ENCODE data around the gene CPNE9.

CPNE9 gene

GRCh38 chr3:9718118-9718517, 14.5 kb downstream of the CPNE9 start:
- POLR2A ChIA-PET = interaction anchor here (1.2 kb wide), 1 partner anchor 74 kb away, joined by 3 read pairs; the partner anchor contains the start of genes ARPC4 and TADA3
- CTCF ChIA-PET = interaction anchor here (0.5 to 1.7 kb wide), 2 partner anchors 9 to 71 kb away, joined by 4 to 7 read pairs; no protein-coding TSS in a partner anchor
- DNase-seq (ENCODE audit: extremely low spot score) = no peak
- no peak for TF ChIP-seq SUZ12 (IDR thresholded peaks at IDR 0.05)
- TF ChIP-seq L3MBTL2 (conservative IDR thresholded peaks at IDR 0.05) = no peak
- no peak for TF ChIP-seq CTBP1 (IDR thresholded peaks at IDR 0.05; ENCODE audit: borderline replicate concordance)
- no peak for TF ChIP-seq FOXA1 (IDR thresholded peaks at IDR 0.05)
- TF ChIP-seq PKNOX1 (IDR thresholded peaks at IDR 0.05) = no peak
- TF ChIP-seq TARDBP (IDR thresholded peaks at IDR 0.05) = no peak
- no peak for TF ChIP-seq ARNT (IDR thresholded peaks at IDR 0.05)
- no peak for TF ChIP-seq SP1 (IDR thresholded peaks at IDR 0.05)
- TF ChIP-seq BHLHE40 (IDR thresholded peaks at IDR 0.05; ENCODE audit: borderline replicate concordance) = no peak
- no peak for TF ChIP-seq ZNF384 (IDR thresholded peaks at IDR 0.05)
- no peak for TF ChIP-seq LEF1 (IDR thresholded peaks at IDR 0.05; ENCODE audit: borderline replicate concordance)
- TF ChIP-seq NFRKB (IDR thresholded peaks at IDR 0.05) = no peak
- TF ChIP-seq FOXM1 (IDR thresholded peaks at IDR 0.05; ENCODE audit: borderline replicate concordance) = no peak
- no peak for TF ChIP-seq FOXK2 (IDR thresholded peaks at IDR 0.05)
- no peak for TF ChIP-seq HDGF (IDR thresholded peaks at IDR 0.05; ENCODE audit: borderline replicate concordance)
- no peak for TF ChIP-seq ELF4 (IDR thresholded peaks at IDR 0.05)

- no peak for DNase-seq (ENCODE audit: extremely low spot score)
- CTCF ChIA-PET = no interaction called here
- POLR2A ChIA-PET = interaction anchor here (1.5 to 1.9 kb wide), 2 partner anchors 10 to 28 kb away, joined by 3 to 7 read pairs; partner anchors contain the start of genes BRPF1 and OGG1
- no peak for TF ChIP-seq ARNT (IDR thresholded peaks at IDR 0.05)
- TF ChIP-seq PKNOX1 (IDR thresholded peaks at IDR 0.05) = peak; percentile 18; the same call in 1 of the 2 replicates
Observed at GRCh38 chr3:9721015-9721699, 17.5 kb downstream of the CPNE9 start.

- no peak for TF ChIP-seq SUZ12 (IDR thresholded peaks at IDR 0.05)
- TF ChIP-seq L3MBTL2 (conservative IDR thresholded peaks at IDR 0.05) = no peak
- no peak for DNase-seq (ENCODE audit: extremely low spot score)
- ChIA-PET CTCF (no interaction called here), POLR2A (interaction anchor here (1.5 to 1.9 kb wide), 2 partner anchors 10 to 28 kb away, joined by 3 to 7 read pairs; partner anchors contain the start of genes BRPF1 and OGG1)
Observed at GRCh38 chr3:9721700-9722060, 18.0 kb downstream of the CPNE9 start.

- ChIA-PET POLR2A (no interaction called here), CTCF (no interaction called here)
- TF ChIP-seq FOXM1 (IDR thresholded peaks at IDR 0.05; ENCODE audit: borderline replicate concordance) (no peak), FOXK2 (IDR thresholded peaks at IDR 0.05) (no peak), ARNT (IDR thresholded peaks at IDR 0.05) (no peak)
- no peak for DNase-seq (ENCODE audit: extremely low spot score)
Observed at GRCh38 chr3:9725775-9726515, 22.3 kb downstream of the CPNE9 start.

- ChIA-PET CTCF (interaction anchor here (0.6 to 2.0 kb wide), 11 partner anchors 9 to 1221 kb away, joined by 3 to 7 read pairs (median 3); partner anchors contain the start of gene OGG1), POLR2A (interaction anchor here (0.5 to 1.8 kb wide), 3 partner anchors 22 to 66 kb away, joined by 3 to 5 read pairs (median 5); partner anchors contain the start of genes ARPC4, OGG1 and TADA3)
- TF ChIP-seq LEF1 (IDR thresholded peaks at IDR 0.05; ENCODE audit: borderline replicate concordance) (no peak), CTBP1 (IDR thresholded peaks at IDR 0.05; ENCODE audit: borderline replicate concordance) (no peak), PKNOX1 (IDR thresholded peaks at IDR 0.05) (0 out of 2 replicates have a peak, but pooled peaks have one; percentile 17)
- DNase-seq (ENCODE audit: extremely low spot score) = peak; percentile 63
Observed at GRCh38 chr3:9727041-9727595, 23.5 kb downstream of the CPNE9 start.

GRCh38 chr3:9727743-9728142, 24.1 kb downstream of the CPNE9 start:
- CTCF ChIA-PET = interaction anchor here (0.7 to 2.0 kb wide), 5 partner anchors 10 to 1222 kb away, joined by 3 to 7 read pairs (median 3); no protein-coding TSS in a partner anchor
- POLR2A ChIA-PET = interaction anchor here (1.6 to 1.8 kb wide), 2 partner anchors 22 to 65 kb away, joined by 5 read pairs; partner anchors contain the start of genes ARPC4, OGG1 and TADA3
- no peak for DNase-seq (ENCODE audit: extremely low spot score)
- TF ChIP-seq L3MBTL2 (conservative IDR thresholded peaks at IDR 0.05) (no peak), PKNOX1 (IDR thresholded peaks at IDR 0.05) (no peak), FOXK2 (IDR thresholded peaks at IDR 0.05) (no peak), HDGF (IDR thresholded peaks at IDR 0.05; ENCODE audit: borderline replicate concordance) (no peak), SP1 (IDR thresholded peaks at IDR 0.05) (no peak), TARDBP (IDR thresholded peaks at IDR 0.05) (no peak), FOXA1 (IDR thresholded peaks at IDR 0.05) (no peak), FOXM1 (IDR thresholded peaks at IDR 0.05; ENCODE audit: borderline replicate concordance) (no peak), ELF4 (IDR thresholded peaks at IDR 0.05) (no peak), ARNT (IDR thresholded peaks at IDR 0.05) (no peak), CTBP1 (IDR thresholded peaks at IDR 0.05; ENCODE audit: borderline replicate concordance) (no peak), BHLHE40 (IDR thresholded peaks at IDR 0.05; ENCODE audit: borderline replicate concordance) (no peak), NFRKB (IDR thresholded peaks at IDR 0.05) (no peak), SUZ12 (IDR thresholded peaks at IDR 0.05) (no peak), ZNF384 (IDR thresholded peaks at IDR 0.05) (no peak), LEF1 (IDR thresholded peaks at IDR 0.05; ENCODE audit: borderline replicate concordance) (no peak)
